H9 (cell line): Measurements from ENCODE around the gene FOXN1. TPM values are rescaled to one million over a fixed set of nuclear protein-coding genes. Genes with fewer than 3 reads are reported as not detected.

Experiments used
- DNase-seq: peaks from one replicate; pipeline ENCODE4 v3.0.0-alpha.2; 2017
- H2AFZ ChIP-seq: one replicate; pipeline ENCODE4 v1.6.1; 2013; ENCODE audit warnings: mild to moderate bottlenecking, low read length, control low read depth, moderate library complexity
- H2AK5ac ChIP-seq: 2 replicates; pipeline ENCODE4 v1.6.1; 2013; ENCODE audit warnings: low read length, control low read depth, mixed read lengths; ENCODE audit not compliant: insufficient read length
- H2BK120ac ChIP-seq: one replicate; pipeline ENCODE4 v1.6.1; 2013; ENCODE audit warnings: low read depth, mild to moderate bottlenecking, low read length, control low read depth, inconsistent platforms; ENCODE audit not compliant: poor library complexity, severe bottlenecking
- H2BK12ac ChIP-seq: 2 replicates; pipeline ENCODE4 v1.6.1; 2013; ENCODE audit warnings: low read length, control low read depth, mixed read lengths, low read depth; ENCODE audit not compliant: insufficient read length
- H2BK15ac ChIP-seq: 2 replicates; pipeline ENCODE4 v1.6.1; 2013; ENCODE audit warnings: low read depth, low read length, control low read depth
- H2BK20ac ChIP-seq: one replicate; pipeline ENCODE4 v1.6.1; 2013; ENCODE audit warnings: low read depth, mild to moderate bottlenecking, low read length, control low read depth, inconsistent platforms; ENCODE audit not compliant: poor library complexity, severe bottlenecking
- H2BK5ac ChIP-seq: 2 replicates; pipeline ENCODE4 v1.6.1; 2013; ENCODE audit warnings: low read length, control low read depth, mixed read lengths; ENCODE audit not compliant: insufficient read length
- H3K14ac ChIP-seq: 2 replicates; pipeline ENCODE4 v1.6.1; 2013; ENCODE audit warnings: low read length, control low read depth; ENCODE audit not compliant: insufficient read depth
- H3K18ac ChIP-seq: 2 replicates; pipeline ENCODE4 v1.6.1; 2013; ENCODE audit warnings: low read depth, mild to moderate bottlenecking, mixed read lengths, low read length, control low read depth; ENCODE audit not compliant: insufficient read length
- H3K23ac ChIP-seq: 2 replicates; pipeline ENCODE4 v1.6.1; 2013; ENCODE audit warnings: low read length, control low read depth, mixed read lengths, low read depth; ENCODE audit not compliant: insufficient read length
- H3K23me2 ChIP-seq: 2 replicates; pipeline ENCODE4 v1.6.1; 2013; ENCODE audit warnings: low read depth, mild to moderate bottlenecking, mixed read lengths, low read length, control low read depth; ENCODE audit not compliant: insufficient read length, poor library complexity, severe bottlenecking
- H3K27ac ChIP-seq: 2 replicates; pipeline ENCODE4 v1.5.1; 2013; ENCODE audit warnings: low read length, control low read depth, mixed read lengths, low read depth; ENCODE audit not compliant: insufficient read length
- H3K27me3 ChIP-seq: 2 replicates; pipeline ENCODE4 v1.6.1; 2013; ENCODE audit warnings: low read length, control low read depth, inconsistent platforms; ENCODE audit not compliant: insufficient read depth
- H3K4ac ChIP-seq: 2 replicates; pipeline ENCODE4 v1.6.1; 2013; ENCODE audit warnings: low read depth, mild to moderate bottlenecking, control low read depth, inconsistent platforms, low read length, moderate library complexity
- H3K4me1 ChIP-seq: 2 replicates; pipeline ENCODE4 v1.6.1; 2013; ENCODE audit warnings: low read length, control low read depth, inconsistent platforms; ENCODE audit not compliant: insufficient read depth
- H3K4me2 ChIP-seq: 2 replicates; pipeline ENCODE4 v1.6.1; 2013; ENCODE audit warnings: low read length, control low read depth, mixed read lengths; ENCODE audit not compliant: insufficient read length, insufficient read depth
- H3K56ac ChIP-seq: 2 replicates; pipeline ENCODE4 v1.6.1; 2013; ENCODE audit warnings: low read depth, mild to moderate bottlenecking, mixed read lengths, low read length, control low read depth; ENCODE audit not compliant: insufficient read length
- H3K79me1 ChIP-seq: 2 replicates; pipeline ENCODE4 v1.6.1; 2013; ENCODE audit warnings: low read depth, mild to moderate bottlenecking, moderate library complexity, low read length, control low read depth, inconsistent platforms; ENCODE audit not compliant: insufficient read depth, poor library complexity, severe bottlenecking
- H3K79me2 ChIP-seq: 2 replicates; pipeline ENCODE4 v1.6.1; 2013; ENCODE audit warnings: low read length, control low read depth, inconsistent platforms; ENCODE audit not compliant: insufficient read depth
- H3K9ac ChIP-seq: 2 replicates; pipeline ENCODE4 v1.6.1; 2013; ENCODE audit warnings: low read length, control low read depth, mixed read lengths; ENCODE audit not compliant: insufficient read length; ENCODE audit errors: extremely low read depth
- H3K9me3 ChIP-seq: one replicate; pipeline ENCODE4 v1.6.1; 2013; ENCODE audit warnings: low read depth, low read length, inconsistent platforms; ENCODE audit not compliant: control insufficient read depth
- H3T11ph ChIP-seq: one replicate; pipeline ENCODE4 v1.6.1; 2013; ENCODE audit warnings: mild to moderate bottlenecking, low read length, control low read depth, inconsistent platforms
- H4K20me1 ChIP-seq: one replicate; pipeline ENCODE4 v1.6.1; 2013; ENCODE audit not compliant: control insufficient read depth, insufficient read length, insufficient read depth
- H4K5ac ChIP-seq: 2 replicates; pipeline ENCODE4 v1.6.1; 2013; ENCODE audit warnings: low read depth, mild to moderate bottlenecking, mixed read lengths, low read length, control low read depth; ENCODE audit not compliant: insufficient read length
- H4K8ac ChIP-seq: replicated peaks from 2 replicates; pipeline ENCODE4 v1.6.1; 2013; ENCODE audit warnings: low read length, control low read depth, mixed read lengths, low read depth; ENCODE audit not compliant: insufficient read length
- H4K91ac ChIP-seq: 2 replicates; pipeline ENCODE4 v1.6.1; 2013; ENCODE audit warnings: low read depth, mild to moderate bottlenecking, moderate library complexity, mixed read lengths, low read length, control low read depth; ENCODE audit not compliant: insufficient read length
- H3K27ac Mint-ChIP-seq, 3 experiments: 2 replicates in 2 of 3; 3 replicates in 1 of 3; pipeline ENCODE4 v1.8.0; 2020 to 2021; ENCODE audit warnings: mixed read lengths in 3 of 3, mild to moderate bottlenecking in 1 of 3, moderate library complexity in 1 of 3
- H3K27me3 Mint-ChIP-seq: 2 replicates; pipeline ENCODE4 v1.8.0; 2021; ENCODE audit warnings: low read depth, mild to moderate bottlenecking, moderate library complexity, mixed read lengths
- H3K36me3 Mint-ChIP-seq, 3 experiments: 2 replicates in 2 of 3; 3 replicates in 1 of 3; pipeline ENCODE4 v1.8.0; 2020 to 2021; ENCODE audit warnings: low read depth in 3 of 3, mixed read lengths in 3 of 3; ENCODE audit not compliant: insufficient read depth in 1 of 3
- H3K4me1 Mint-ChIP-seq, 2 experiments: 2 replicates each; pipeline ENCODE4 v1.8.0; 2020; ENCODE audit warnings: mixed read lengths in 2 of 2
- H3K4me3 Mint-ChIP-seq, 2 experiments: 2 replicates in 1 of 2; 3 replicates in 1 of 2; pipeline ENCODE4 v1.8.0; 2020 to 2021; ENCODE audit warnings: mild to moderate bottlenecking in 2 of 2, mixed read lengths in 2 of 2, moderate library complexity in 1 of 2
- H3K9me3 Mint-ChIP-seq, 2 experiments: 2 replicates in 1 of 2; 3 replicates in 1 of 2; pipeline ENCODE4 v1.8.0; 2020; ENCODE audit warnings: mild to moderate bottlenecking in 2 of 2, mixed read lengths in 2 of 2, moderate library complexity in 1 of 2
- CTCF ChIP-seq: fragments of 200-600 bp; sonication (generic); conservative IDR thresholded peaks from 3 replicates; pipeline ENCODE4 v1.8.0; 2021; ENCODE audit warnings: antibody characterized with exemption, mild to moderate bottlenecking
- WGBS: extraction: QIAGEN DNeasy Blood & Tissue Kit; methylation state at CpG from one replicate; pipeline ENCODE4 v1.1.7; 2013; ENCODE audit warnings: missing lambda C conversion rate, low lambda C conversion rate, mixed read lengths; ENCODE audit not compliant: insufficient read length; ENCODE audit errors: extremely low coverage; 5-methylcytosine and 5-hydroxymethylcytosine counted together
- total RNA-seq: library from RNA; stranded (reverse); gene quantifications from 2 replicates; pipeline ENCODE4 v1.2.1, GENCODE V29; 2021

Gene FOXN1
- total RNA-seq, 1 experiment from 2014 or later, result not detected

GRCh38 chr17:28506763-28507487 is 777 bp downstream of the FOXN1 start:
- no peaks in the 10 kb centered on the region for H3K36me3 Mint-ChIP-seq
- no peak overlapping the region for H3K56ac ChIP-seq
- no peak overlapping the region for H3T11ph ChIP-seq
- no peak overlapping the region for H4K91ac ChIP-seq
- H3K9ac ChIP-seq, result no peak overlapping the region
- peaks cover 24% of the 10 kb centered on the region for H3K27me3 Mint-ChIP-seq
- H3K23me2 ChIP-seq, result no peaks in the 10 kb centered on the region
- DNase-seq, result no peak
- no peaks in the 10 kb centered on the region for H3K27me3 ChIP-seq
- H2AFZ ChIP-seq, result no peak overlapping the region
- H2BK15ac ChIP-seq, result no peak overlapping the region
- H2BK5ac ChIP-seq, result no peak overlapping the region
- no peak overlapping the region for H3K4me2 ChIP-seq
- H3K18ac ChIP-seq, result no peak overlapping the region
- no peak for TF ChIP-seq CTCF
- no peaks in the 10 kb centered on the region for H3K9me3 Mint-ChIP-seq
- no peak overlapping the region for H2BK20ac ChIP-seq
- H3K23ac ChIP-seq, result no peak overlapping the region
- no peak overlapping the region for H3K27ac ChIP-seq
- H3K79me2 ChIP-seq, result no peaks in the 10 kb centered on the region
- no peak overlapping the region for H4K8ac ChIP-seq
- no peak overlapping the region for H3K4ac ChIP-seq
- H2AK5ac ChIP-seq, result no peak overlapping the region
- WGBS, result no CpG with 5 or more reads among the region's 14 CpGs
- no peaks in the 10 kb centered on the region; the same call in 1 of the 2 replicates for H3K4me1 ChIP-seq
- H3K27ac Mint-ChIP-seq, result no peak overlapping the region
- H3K4me3 Mint-ChIP-seq, result no peak overlapping the region
- H3K4me1 Mint-ChIP-seq, result peaks cover 2 to 15% of the 10 kb centered on the region in 2 experiments; a peak in 3 of 4 replicates
- no peaks in the 10 kb centered on the region for H3K79me1 ChIP-seq
- H3K14ac ChIP-seq, result no peak overlapping the region
- H2BK12ac ChIP-seq, result no peak overlapping the region
- no peak overlapping the region for H4K5ac ChIP-seq
- H2BK120ac ChIP-seq, result no peak overlapping the region
- H4K20me1 ChIP-seq, result no peaks in the 10 kb centered on the region
- H3K9me3 ChIP-seq, result no peaks in the 10 kb centered on the region
